ENCODE results near the gene TIMP2.

TIMP2 gene

GRCh38 chr17:78865682-78866390, 59.4 kb downstream of the TIMP2 start:
- Histone ChIP-seq H3K36me3 (ENCODE audit: control insufficient read depth, insufficient read depth, low read length) (no peaks in the 10 kb centered on the region), H3K27me3 (replicated peaks; ENCODE audit: control insufficient read depth, insufficient read depth, low read length) (no peaks in the 10 kb centered on the region), H3K4me3 (replicated peaks; ENCODE audit: low read depth, low read length) (no peak overlapping the region)
- DNase-seq (ENCODE audit: extremely low read depth, insufficient read length), result no peak
- TF ChIP-seq, protein P1, sequence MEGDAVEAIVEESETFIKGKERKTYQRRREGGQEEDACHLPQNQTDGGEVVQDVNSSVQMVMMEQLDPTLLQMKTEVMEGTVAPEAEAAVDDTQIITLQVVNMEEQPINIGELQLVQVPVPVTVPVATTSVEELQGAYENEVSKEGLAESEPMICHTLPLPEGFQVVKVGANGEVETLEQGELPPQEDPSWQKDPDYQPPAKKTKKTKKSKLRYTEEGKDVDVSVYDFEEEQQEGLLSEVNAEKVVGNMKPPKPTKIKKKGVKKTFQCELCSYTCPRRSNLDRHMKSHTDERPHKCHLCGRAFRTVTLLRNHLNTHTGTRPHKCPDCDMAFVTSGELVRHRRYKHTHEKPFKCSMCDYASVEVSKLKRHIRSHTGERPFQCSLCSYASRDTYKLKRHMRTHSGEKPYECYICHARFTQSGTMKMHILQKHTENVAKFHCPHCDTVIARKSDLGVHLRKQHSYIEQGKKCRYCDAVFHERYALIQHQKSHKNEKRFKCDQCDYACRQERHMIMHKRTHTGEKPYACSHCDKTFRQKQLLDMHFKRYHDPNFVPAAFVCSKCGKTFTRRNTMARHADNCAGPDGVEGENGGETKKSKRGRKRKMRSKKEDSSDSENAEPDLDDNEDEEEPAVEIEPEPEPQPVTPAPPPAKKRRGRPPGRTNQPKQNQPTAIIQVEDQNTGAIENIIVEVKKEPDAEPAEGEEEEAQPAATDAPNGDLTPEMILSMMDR (IDR thresholded peaks at IDR 0.05; ENCODE audit: insufficient read depth, low read length, poor library complexity, severe bottlenecking), result peak; percentile 95

DNA sequence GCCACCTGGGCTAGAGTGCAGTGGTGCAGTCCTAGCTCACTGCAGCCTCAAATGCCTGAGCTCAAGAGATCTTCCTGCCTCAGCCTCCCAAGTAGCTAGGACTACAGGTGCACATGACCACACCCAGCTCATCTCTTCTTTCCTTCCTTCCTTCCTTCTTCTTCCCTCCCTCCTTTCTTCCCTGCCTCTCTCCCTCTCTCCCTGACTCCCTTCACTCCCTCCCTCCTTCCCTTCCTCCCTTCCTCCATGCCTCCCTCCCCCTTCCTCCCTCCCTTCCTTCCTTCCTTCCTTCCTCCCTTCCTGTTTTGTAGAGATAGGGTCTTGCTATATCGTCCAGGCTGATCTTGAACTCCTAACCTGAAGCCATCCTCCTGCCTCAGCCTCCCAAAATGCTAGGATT, 61.1 kb downstream of the TIMP2 start:
- H3K27me3 ChIP-seq (replicated peaks; ENCODE audit: control insufficient read depth, insufficient read depth, low read length), result no peaks in the 10 kb centered on the region
- no peak for DNase-seq (ENCODE audit: extremely low read depth, insufficient read length)
- TF ChIP-seq, protein P1 (IDR thresholded peaks at IDR 0.05; ENCODE audit: insufficient read depth, low read length, poor library complexity, severe bottlenecking), result no peak
- no peaks in the 10 kb centered on the region for H3K36me3 ChIP-seq (ENCODE audit: control insufficient read depth, insufficient read depth, low read length)
- H3K4me3 ChIP-seq (replicated peaks; ENCODE audit: low read depth, low read length), result no peak overlapping the region

- H3K4me3 ChIP-seq (replicated peaks; ENCODE audit: low read depth, low read length), result no peak overlapping the region
- no peak for DNase-seq (ENCODE audit: extremely low read depth, insufficient read length)
- TF ChIP-seq, protein P1 (IDR thresholded peaks at IDR 0.05; ENCODE audit: insufficient read depth, low read length, poor library complexity, severe bottlenecking), result no peak
- H3K27me3 ChIP-seq (replicated peaks; ENCODE audit: control insufficient read depth, insufficient read depth, low read length), result no peaks in the 10 kb centered on the region
- no peaks in the 10 kb centered on the region for H3K36me3 ChIP-seq (ENCODE audit: control insufficient read depth, insufficient read depth, low read length)
Observed at GRCh38 chr17:78862073-78863023, 62.8 kb downstream of the TIMP2 start.

DNA sequence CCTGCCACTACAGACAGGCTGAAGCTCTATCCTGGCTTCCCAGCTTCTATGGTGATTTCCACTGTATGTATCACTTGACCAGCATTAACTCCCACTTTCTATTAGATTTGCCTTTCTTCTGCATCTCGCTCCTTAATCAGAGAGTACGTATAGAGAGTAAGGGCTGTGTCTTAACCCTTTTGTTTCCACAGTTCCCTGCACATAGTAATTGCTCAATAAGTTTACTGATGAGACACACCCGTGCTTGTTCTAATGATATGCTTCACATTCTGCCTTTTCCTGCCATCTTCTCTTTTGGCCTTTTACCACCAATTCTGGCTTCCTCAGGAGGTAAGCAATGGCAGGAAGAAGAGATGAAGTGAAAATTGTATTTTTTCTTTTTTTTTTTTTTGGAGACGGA, 64.0 kb downstream of the TIMP2 start:
- TF ChIP-seq, protein P1 (IDR thresholded peaks at IDR 0.05; ENCODE audit: insufficient read depth, low read length, poor library complexity, severe bottlenecking), result no peak
- no peaks in the 10 kb centered on the region for H3K36me3 ChIP-seq (ENCODE audit: control insufficient read depth, insufficient read depth, low read length)
- no peak overlapping the region for H3K4me3 ChIP-seq (replicated peaks; ENCODE audit: low read depth, low read length)
- DNase-seq (ENCODE audit: extremely low read depth, insufficient read length), result no peak
- H3K27me3 ChIP-seq (replicated peaks; ENCODE audit: control insufficient read depth, insufficient read depth, low read length), result no peaks in the 10 kb centered on the region

DNA sequence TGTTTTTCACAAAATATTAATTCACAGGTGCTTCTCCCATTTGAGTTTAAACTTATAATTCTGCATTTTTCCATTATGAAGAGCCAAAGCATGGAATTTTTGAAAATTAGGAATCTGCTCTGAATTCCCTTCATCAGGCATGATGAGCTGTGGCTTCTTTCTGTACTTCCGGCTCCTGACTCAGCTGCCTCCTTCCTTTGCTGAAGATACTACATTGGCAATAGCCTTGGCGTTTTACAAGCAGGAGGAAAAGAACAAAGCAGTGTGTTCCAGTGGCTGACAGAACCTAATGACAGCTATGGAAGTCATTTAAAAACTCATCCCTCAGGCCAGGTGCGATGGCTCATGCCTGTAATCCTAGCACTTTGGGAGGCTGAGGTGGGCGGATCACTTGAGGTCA, 66.1 kb downstream of the TIMP2 start:
- Histone ChIP-seq H3K4me3 (replicated peaks; ENCODE audit: low read depth, low read length) (no peak overlapping the region), H3K27me3 (replicated peaks; ENCODE audit: control insufficient read depth, insufficient read depth, low read length) (no peaks in the 10 kb centered on the region), H3K36me3 (ENCODE audit: control insufficient read depth, insufficient read depth, low read length) (no peaks in the 10 kb centered on the region)
- DNase-seq (ENCODE audit: extremely low read depth, insufficient read length), result no peak
- TF ChIP-seq, protein P1 (IDR thresholded peaks at IDR 0.05; ENCODE audit: insufficient read depth, low read length, poor library complexity, severe bottlenecking), result no peak

All from GM06990 (cell line).